Psoas muscle (tissue), 8 donors: ENCODE results near the gene TESK2. TPM values are rescaled to one million over a fixed set of nuclear protein-coding genes. Genes with fewer than 3 reads are reported as not detected.

ENCODE experiments used
- ATAC-seq, 4 donors: fragments of 200-7000 bp; cut with Tn5 transposase; one replicate each; pipeline ENCODE4 v1.9.1; 2020; ENCODE audit warnings: moderate library complexity in 3 of 4, mild to moderate bottlenecking in 2 of 4
- DNase-seq, 2 donors: peaks; one replicate each; pipeline ENCODE4 v3.0.0-alpha.2; 2020
- H3K27ac ChIP-seq: fragments of 200-600 bp; one replicate; pipeline ENCODE4 v1.8.0; 2022
- H3K27me3 ChIP-seq, 3 donors: fragments of 200-600 bp in 1 of 3; one replicate each; pipeline versions ENCODE4 v1.6.1 to v1.8.0; 2013 to 2022; ENCODE audit warnings: low read length in 2 of 3, mild to moderate bottlenecking in 2 of 3, moderate library complexity in 1 of 3; ENCODE audit not compliant: insufficient read depth in 3 of 3
- H3K36me3 ChIP-seq, 2 donors: fragments of 200-600 bp in 1 of 2; one replicate each; pipeline versions ENCODE4 v1.6.1 to v1.8.0; 2013 to 2022; ENCODE audit warnings: low read depth in 1 of 2, mild to moderate bottlenecking in 1 of 2, moderate library complexity in 1 of 2; ENCODE audit not compliant: insufficient read depth in 1 of 2
- H3K4me1 ChIP-seq: fragments of 200-600 bp; one replicate; pipeline ENCODE4 v1.8.0; 2022
- H3K4me3 ChIP-seq: fragments of 200-600 bp; one replicate; pipeline ENCODE4 v1.8.0; 2022; ENCODE audit warnings: mild to moderate bottlenecking
- H3K9me3 ChIP-seq: fragments of 200-600 bp; one replicate; pipeline ENCODE4 v1.8.0; 2022
- CTCF ChIP-seq: fragments of 200-600 bp; IDR thresholded peaks from one replicate; pipeline ENCODE4 v1.8.0; 2022; ENCODE audit warnings: antibody characterized with exemption
- WGBS, 3 donors: extraction: QIAGEN DNeasy Blood & Tissue Kit; methylation state at CpG; one replicate each; pipeline versions ENCODE4 v1.1.6 to v1.1.7; 2013; 5-methylcytosine and 5-hydroxymethylcytosine counted together
- intact Hi-C, 2 donors: fragments of 100-400 bp; cut with DNase I; formaldehyde crosslinking; loops; one replicate each; pipeline versions ENCODE4 v1.11.0 to v1.14.2; 2022
- polyA plus RNA-seq, 3 donors: library from polyadenylated mRNA; stranded (reverse); fragments of 200-250 nt; gene quantifications; one replicate each; pipeline ENCODE4 v1.2.3, GENCODE V29; 2013
- total RNA-seq, 4 donors: library from RNA; stranded (reverse); fragmentation: NEBNext Ultra II Directional in 2 of 4; extraction: Animal tissue kit (Norgen Biotek cat#: 25700) in 2 of 4; gene quantifications; one replicate each; pipeline versions ENCODE4 v1.2.1 to v1.2.4, GENCODE V29; 2021 to 2023
- donor health status: healthy with polysubstance abuse.
- donor health status: DM: no; HTN: no; CAD: no; lungs with moderate emphysema.
- donor health status: Bipolar disorder and iron deficiency.
- donor health status: healthy.
- donor health status: DM: yes; HTN: yes; CAD: no.
- donor health status: DM: no; HTN: no; CAD: no.
- donor health status: DM: no; HTN: no; CAD: no.
- donor health status: DM: yes; HTN: yes; CAD: no.

TESK2 gene
- total and polyA plus RNA-seq, 7 donors, result 0.73 to 5.0 (median 2.2) TPM

- H3K36me3 ChIP-seq, result no peaks in the 10 kb centered on the region
- intact Hi-C loops, result loop anchor here in 1 of 2 donors (5.0 kb wide), 1 partner anchor 47 kb away; no protein-coding TSS in a partner anchor
- WGBS, 3 donors, result 69 to 83% (median 79%) methylated on average over 10 of the region's 10 CpGs
- no peak overlapping the region for H3K27ac ChIP-seq
- no peaks in the 10 kb centered on the region for H3K27me3 ChIP-seq
- H3K9me3 ChIP-seq, result no peaks in the 10 kb centered on the region
- DNase-seq (no peak), ATAC-seq (no peak)
- TF ChIP-seq CTCF, result no peak
- peaks cover 19% of the 10 kb centered on the region for H3K4me1 ChIP-seq
- H3K4me3 ChIP-seq, result no peak overlapping the region
Observed at GRCh38 chr1:45488666-45489377, 2.1 kb downstream of the TESK2 start.

GRCh38 chr1:45485949-45486348 lies 5.0 kb downstream of the TESK2 start:
- H3K27ac ChIP-seq, result no peak overlapping the region
- peaks cover 12% of the 10 kb centered on the region for H3K4me1 ChIP-seq
- H3K27me3 ChIP-seq, result no peaks in the 10 kb centered on the region
- no peaks in the 10 kb centered on the region for H3K9me3 ChIP-seq
- no peak for TF ChIP-seq CTCF
- no peak overlapping the region for H3K4me3 ChIP-seq
- ATAC-seq (no peak), DNase-seq (no peak)
- no peaks in the 10 kb centered on the region for H3K36me3 ChIP-seq
- intact Hi-C loops, result loop anchor here in 1 of 2 donors (5.0 kb wide), 1 partner anchor 44 kb away; no protein-coding TSS in a partner anchor

- WGBS, 3 donors, result 81 to 86% (median 82%) methylated on average over 5 of the region's 5 CpGs
- H3K4me1 ChIP-seq, result no peaks in the 10 kb centered on the region
- no peak overlapping the region for H3K4me3 ChIP-seq
- no peaks in the 10 kb centered on the region for H3K9me3 ChIP-seq
- no peak overlapping the region for H3K27ac ChIP-seq
- ATAC-seq (no peak), DNase-seq (no peak)
- no peaks in the 10 kb centered on the region for H3K27me3 ChIP-seq
- no peaks in the 10 kb centered on the region for H3K36me3 ChIP-seq
- intact Hi-C loops, result no loop called here
- TF ChIP-seq CTCF, result no peak
Observed at GRCh38 chr1:45479039-45479748, 11.8 kb downstream of the TESK2 start.

GRCh38 chr1:45478121-45478814 lies 12.7 kb downstream of the TESK2 start:
- Histone ChIP-seq H3K9me3 (no peaks in the 10 kb centered on the region), H3K27me3 (no peaks in the 10 kb centered on the region), H3K4me1 (no peaks in the 10 kb centered on the region), H3K36me3 (no peaks in the 10 kb centered on the region), H3K27ac (no peak overlapping the region), H3K4me3 (no peak overlapping the region)
- TF ChIP-seq CTCF, result no peak
- WGBS, 3 donors, result 75 to 80% (median 77%) methylated on average over 4 of the region's 4 CpGs
- DNase-seq (no peak), ATAC-seq (no peak)
- intact Hi-C loops, result no loop called here
